Astrocyte (in vitro differentiated cells and primary cell): ENCODE data around the gene DIP2B. TPM values are rescaled to one million over a fixed set of nuclear protein-coding genes. Genes with fewer than 3 reads are reported as not detected.
A peak's percentile ranks its signal among the peaks of the same experiment; 100 is the strongest.

ENCODE experiments used
- DNase-seq: peaks from one replicate; pipeline ENCODE4 v3.0.0-alpha.2; 2010; ENCODE audit warnings: low read depth
- FAIRE-seq: peaks from 2 replicates; lab custom pipeline; 2011; peaks lifted over from hg19 to GRCh38; lab: Jason Lieb, UNC
- H2AFZ ChIP-seq: 2 replicates; pipeline ENCODE4 v1.6.0; 2012; ENCODE audit warnings: low read depth, low read length, inconsistent platforms
- H3K27ac ChIP-seq: 2 replicates; pipeline ENCODE4 v1.5.1; 2011; ENCODE audit warnings: low read depth, low read length, inconsistent platforms
- H3K27me3 ChIP-seq: 2 replicates; pipeline ENCODE4 v1.6.0; 2011; ENCODE audit warnings: low read length, inconsistent platforms; ENCODE audit not compliant: insufficient read depth
- H3K36me3 ChIP-seq: 2 replicates; pipeline ENCODE4 v1.5.1; 2011; ENCODE audit warnings: low read length, inconsistent platforms; ENCODE audit not compliant: insufficient read depth
- H3K4me1 ChIP-seq: 2 replicates; pipeline ENCODE4 v1.5.1; 2011; ENCODE audit warnings: low read length, inconsistent platforms; ENCODE audit not compliant: insufficient read depth
- H3K4me2 ChIP-seq: 2 replicates; pipeline ENCODE4 v1.6.0; 2012; ENCODE audit warnings: low read length, inconsistent platforms
- H3K4me3 ChIP-seq: 2 replicates; pipeline ENCODE4 v1.5.1; 2011; ENCODE audit warnings: low read depth, mild to moderate bottlenecking, low read length, inconsistent platforms; ENCODE audit not compliant: insufficient read depth
- H3K79me2 ChIP-seq: 2 replicates; pipeline ENCODE4 v1.6.0; 2012; ENCODE audit warnings: mild to moderate bottlenecking, low read length, inconsistent platforms; ENCODE audit not compliant: insufficient read depth
- H3K9ac ChIP-seq: 2 replicates; pipeline ENCODE4 v1.6.0; 2012; ENCODE audit warnings: mild to moderate bottlenecking, low read length, inconsistent platforms
- H3K9me3 ChIP-seq: 2 replicates; pipeline ENCODE4 v1.5.1; 2012; ENCODE audit warnings: low read depth, mild to moderate bottlenecking, low read length, inconsistent platforms; ENCODE audit not compliant: insufficient read depth
- H4K20me1 ChIP-seq: 2 replicates; pipeline ENCODE4 v1.6.0; 2012; ENCODE audit warnings: low read length, inconsistent platforms; ENCODE audit not compliant: insufficient read depth
- H3K27ac Mint-ChIP-seq: one replicate; pipeline ENCODE4 v1.8.0; 2021; ENCODE audit warnings: mild to moderate bottlenecking, mixed read lengths; ENCODE audit not compliant: unreplicated experiment
- H3K27me3 Mint-ChIP-seq: one replicate; pipeline ENCODE4 v1.8.0; 2021; ENCODE audit warnings: low read depth, mixed read lengths; ENCODE audit not compliant: unreplicated experiment
- H3K36me3 Mint-ChIP-seq: one replicate; pipeline ENCODE4 v1.8.0; 2021; ENCODE audit warnings: low read depth, mixed read lengths; ENCODE audit not compliant: unreplicated experiment
- H3K4me1 Mint-ChIP-seq: one replicate; pipeline ENCODE4 v1.8.0; 2021; ENCODE audit warnings: low read depth, mixed read lengths; ENCODE audit not compliant: unreplicated experiment
- H3K4me3 Mint-ChIP-seq: one replicate; pipeline ENCODE4 v1.8.0; 2021; ENCODE audit warnings: mild to moderate bottlenecking, moderate library complexity, mixed read lengths; ENCODE audit not compliant: unreplicated experiment
- H3K9me3 Mint-ChIP-seq: one replicate; pipeline ENCODE4 v1.8.0; 2021; ENCODE audit warnings: mild to moderate bottlenecking, mixed read lengths; ENCODE audit not compliant: unreplicated experiment
- CTCF ChIP-seq: IDR thresholded peaks from 2 replicates; pipeline ENCODE4 v1.5.1; 2011; ENCODE audit warnings: low read depth, mild to moderate bottlenecking, inconsistent platforms, low read length, moderate library complexity; ENCODE audit not compliant: insufficient read depth
- EZH2 ChIP-seq: IDR thresholded peaks from 2 replicates; pipeline ENCODE4 v1.6.1; 2012; ENCODE audit warnings: mild to moderate bottlenecking, low read length, inconsistent platforms; ENCODE audit not compliant: insufficient read depth
- total RNA-seq: library from RNA; stranded (reverse); gene quantifications from 2 replicates; pipeline ENCODE4 v1.2.1, GENCODE V29; 2021

DIP2B gene
- total RNA-seq, 1 donor from 2014 or later, result 53.2 TPM

- H3K79me2 ChIP-seq, result no peaks in the 10 kb centered on the region
- no peaks in the 10 kb centered on the region for H3K9me3 ChIP-seq
- H3K27me3 ChIP-seq, result no peaks in the 10 kb centered on the region
- no peak overlapping the region for H3K9ac ChIP-seq
- H4K20me1 ChIP-seq, result no peaks in the 10 kb centered on the region
- no peaks in the 10 kb centered on the region for H3K27me3 Mint-ChIP-seq
- H3K4me1 Mint-ChIP-seq, result peaks cover 10% of the 10 kb centered on the region
- H3K4me3 ChIP-seq, result no peak overlapping the region
- H3K27ac Mint-ChIP-seq, result no peak overlapping the region
- no peaks in the 10 kb centered on the region for H3K9me3 Mint-ChIP-seq
- TF ChIP-seq CTCF, result no peak
- no peak for TF ChIP-seq EZH2
- no peak overlapping the region for H3K27ac ChIP-seq
- H3K4me3 Mint-ChIP-seq, result no peak overlapping the region
- H2AFZ ChIP-seq, result no peak overlapping the region
- peaks cover 26% of the 10 kb centered on the region for H3K36me3 Mint-ChIP-seq
- no peak for DNase-seq
- FAIRE-seq, result no peak
- peaks cover 30% of the 10 kb centered on the region for H3K36me3 ChIP-seq
- no peak overlapping the region for H3K4me2 ChIP-seq
- H3K4me1 ChIP-seq, result no peaks in the 10 kb centered on the region
Observed at GRCh38 chr12:50749459-50749882, 244.7 kb downstream of the DIP2B start.

GRCh38 chr12:50750366-50750765, 245.6 kb downstream of the DIP2B start:
- Mint-ChIP-seq H3K4me1 (peaks cover 10% of the 10 kb centered on the region), H3K36me3 (peaks cover 25% of the 10 kb centered on the region), H3K9me3 (no peaks in the 10 kb centered on the region), H3K27me3 (no peaks in the 10 kb centered on the region), H3K27ac (peak overlapping the region; percentile 17), H3K4me3 (no peak overlapping the region)
- Histone ChIP-seq H3K4me1 (no peaks in the 10 kb centered on the region), H3K27me3 (no peaks in the 10 kb centered on the region), H2AFZ (no peak overlapping the region), H3K36me3 (peaks cover 22% of the 10 kb centered on the region), H4K20me1 (no peaks in the 10 kb centered on the region), H3K4me3 (no peak overlapping the region), H3K9me3 (no peaks in the 10 kb centered on the region), H3K4me2 (no peak overlapping the region), H3K9ac (no peak overlapping the region), H3K79me2 (no peaks in the 10 kb centered on the region), H3K27ac (no peak overlapping the region)
- FAIRE-seq (no peak), DNase-seq (no peak)
- TF ChIP-seq EZH2 (no peak), CTCF (no peak)

GRCh38 chr12:50751948-50752721, 247.3 kb downstream of the DIP2B start:
- no peak overlapping the region for H3K4me3 ChIP-seq
- Mint-ChIP-seq H3K4me1 (peaks cover 10% of the 10 kb centered on the region), H3K36me3 (peaks cover 23% of the 10 kb centered on the region), H3K27me3 (no peaks in the 10 kb centered on the region), H3K9me3 (no peaks in the 10 kb centered on the region), H3K4me3 (no peak overlapping the region), H3K27ac (peak overlapping the region; percentile 21)
- H3K27ac ChIP-seq, result no peak overlapping the region
- TF ChIP-seq CTCF, result no peak
- TF ChIP-seq EZH2, result no peak
- H3K9me3 ChIP-seq, result no peaks in the 10 kb centered on the region
- H3K9ac ChIP-seq, result no peak overlapping the region
- peaks cover 10% of the 10 kb centered on the region for H3K36me3 ChIP-seq
- no peaks in the 10 kb centered on the region for H3K4me1 ChIP-seq
- DNase-seq (peak; percentile 17), FAIRE-seq (no peak)
- no peaks in the 10 kb centered on the region for H3K79me2 ChIP-seq
- H3K27me3 ChIP-seq, result no peaks in the 10 kb centered on the region
- no peaks in the 10 kb centered on the region for H4K20me1 ChIP-seq
- no peak overlapping the region for H2AFZ ChIP-seq
- no peak overlapping the region for H3K4me2 ChIP-seq
